T-helper 1 cell treated with Interleukin-12 subunit alpha and Interleukin-12 subunit beta and Interleukin-4 antibody, amounts not matched to agents 30 ng/mL and 1 ng/mL, for 36 hours (primary cell): ENCODE measurements around the gene MTAP. TPM values are rescaled to one million over a fixed set of nuclear protein-coding genes. Genes with fewer than 3 reads are reported as not detected.
"Not testable (repeated sequence)": the region's sequence is repeated elsewhere in the genome, so short reads cannot be mapped to it uniquely, and the experiment has no call there.

Source experiments
- intact Hi-C: fragments of 100-400 bp; cut with micrococcal nuclease; formaldehyde crosslinking; loops from one replicate; pipeline ENCODE4 v1.15.1; 2024
- total RNA-seq: library from RNA; stranded (reverse); gene quantifications from 2 replicates; pipeline ENCODE4 v1.2.3, GENCODE V29; 2022

MTAP gene
- total RNA-seq, 1 donor from 2014 or later: 47.4 TPM

DNA sequence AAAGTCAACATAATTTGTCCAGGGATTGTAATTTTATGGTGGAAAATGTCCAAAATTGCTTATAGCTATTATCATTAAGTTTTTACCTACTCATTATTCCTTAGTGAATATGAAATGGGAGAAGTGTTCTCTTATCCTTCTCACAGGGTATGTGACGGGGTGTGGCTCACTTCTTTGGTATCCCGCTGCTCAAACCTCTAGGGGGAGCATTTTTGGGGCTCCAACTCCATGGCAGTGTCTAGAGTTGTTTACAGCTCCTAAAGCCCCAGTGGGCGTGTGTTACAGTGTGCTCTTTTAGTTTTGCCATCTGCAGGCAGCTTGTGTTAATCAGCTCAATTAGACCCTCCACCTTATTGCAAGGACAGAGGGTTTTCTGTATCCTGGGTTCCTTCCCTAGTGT, 102.3 kb downstream of the MTAP start:
- intact Hi-C loops: no loop called here

DNA sequence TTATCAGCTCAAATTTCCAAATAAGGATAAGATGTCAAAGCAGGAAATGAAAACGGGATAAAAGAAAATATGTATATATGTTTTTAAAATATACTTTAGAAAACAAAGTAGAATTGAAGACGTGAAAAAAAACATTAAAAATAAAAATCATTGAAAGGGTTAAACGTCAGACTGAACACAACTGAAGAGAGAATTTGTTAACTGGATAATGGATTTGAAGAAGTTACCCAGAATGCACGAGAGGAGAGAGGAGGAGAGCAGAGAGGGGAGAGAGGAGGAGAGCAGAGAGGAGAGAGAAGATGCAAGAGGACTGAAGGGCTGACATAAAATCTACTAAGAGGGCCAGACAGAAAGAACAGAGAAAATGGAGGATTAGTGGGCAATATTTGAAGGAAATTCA, 103.8 kb downstream of the MTAP start:
- intact Hi-C loops: no loop called here

DNA sequence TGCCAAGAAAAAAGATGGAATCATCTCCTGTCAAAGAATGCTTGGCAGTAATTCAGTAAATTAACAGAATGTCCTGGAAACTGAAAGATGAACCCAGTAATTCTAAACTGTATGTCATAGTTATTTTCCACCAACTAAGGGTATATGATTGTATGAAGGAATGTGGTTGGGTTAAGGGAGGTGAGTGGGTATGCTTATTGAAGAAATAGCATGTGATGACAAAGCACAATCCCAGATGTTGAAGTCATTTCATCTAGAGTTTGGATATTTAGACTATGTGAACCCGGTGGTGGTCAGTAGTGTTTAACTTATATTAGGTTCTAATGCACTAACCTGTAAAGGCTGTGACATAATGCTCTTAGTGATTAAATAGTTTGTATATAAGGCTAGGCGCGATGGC, 104.4 kb downstream of the MTAP start:
- intact Hi-C loops: no loop called here

GRCh38 chr9:21919377-21920362, 117.2 kb downstream of the MTAP start:
- intact Hi-C loops: loop anchor here (1.0 kb wide), 5 partner anchors 46 to 161 kb away; partner anchors contain the start of genes CDKN2A and CDKN2B-AS1

- intact Hi-C loops: no loop called here
These were observed 121.3 kb downstream of the MTAP start for GRCh38 chr9:21923694-21924093.

DNA sequence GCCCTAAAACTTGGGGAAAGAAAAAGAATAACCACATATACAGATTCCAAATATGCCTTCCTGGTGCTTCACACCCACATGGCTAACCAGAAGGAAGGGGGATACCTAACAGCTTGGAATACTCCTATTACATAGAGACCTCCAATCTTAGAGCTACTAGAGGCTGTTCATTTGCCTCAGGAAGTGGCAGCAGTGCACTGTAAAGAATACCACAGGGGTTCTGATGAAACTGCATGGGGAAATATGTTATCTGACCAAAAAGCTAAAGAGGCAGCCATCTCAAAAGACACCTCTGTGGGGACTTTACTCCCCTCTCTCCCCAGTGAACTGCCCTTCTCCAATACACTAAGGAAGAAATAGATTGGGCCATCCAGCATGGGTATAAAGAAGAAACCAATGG, 125.3 kb downstream of the MTAP start:
- intact Hi-C loops: no loop called here

- intact Hi-C loops: no loop called here
These were observed 129.0 kb downstream of the MTAP start for GRCh38 chr9:21931428-21931827.

- intact Hi-C loops: no loop called here
These were observed 130.8 kb downstream of the MTAP start for GRCh38 chr9:21933281-21933680.

DNA sequence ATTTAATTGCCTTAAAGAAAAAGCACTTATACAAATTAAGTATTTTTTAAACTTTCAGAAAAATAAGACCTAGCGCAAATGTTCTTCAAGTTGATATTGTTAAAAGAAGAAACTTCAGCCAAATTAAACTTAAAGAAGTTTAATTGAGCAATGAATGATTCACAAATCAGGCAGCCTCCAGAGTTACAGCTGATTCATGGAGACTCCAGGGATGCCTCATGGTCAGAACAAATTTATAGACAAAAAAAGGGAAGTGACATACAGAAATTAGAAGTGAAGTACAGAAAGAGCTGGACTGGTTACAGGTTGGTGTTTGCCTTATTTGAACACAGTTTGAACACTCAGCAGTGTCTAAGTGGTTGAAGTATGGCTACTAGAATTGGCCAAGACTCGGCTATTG, 131.4 kb downstream of the MTAP start:
- intact Hi-C loops: no loop called here

DNA sequence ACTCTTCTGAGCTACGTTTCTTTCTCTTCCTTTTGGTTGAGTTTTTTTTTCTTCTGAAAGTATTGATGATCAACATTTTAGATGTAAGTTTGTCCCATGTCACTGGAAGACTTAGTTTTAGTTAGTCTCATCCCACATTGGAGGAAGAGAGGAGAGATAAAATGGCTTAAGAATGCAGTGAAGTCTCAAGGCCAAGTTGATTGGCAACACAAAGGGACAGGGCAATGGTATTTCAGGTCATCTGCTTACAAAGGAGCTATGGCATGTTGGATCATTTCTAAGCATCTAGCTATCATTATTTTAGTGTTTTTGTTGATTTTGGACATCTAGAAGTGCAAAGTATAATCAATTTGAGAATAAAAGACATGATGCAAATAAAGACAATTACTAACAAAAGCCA, 133.2 kb downstream of the MTAP start:
- intact Hi-C loops: no loop called here

- intact Hi-C loops: no loop called here
These were observed 133.7 kb downstream of the MTAP start for GRCh38 chr9:21936161-21936560.

DNA sequence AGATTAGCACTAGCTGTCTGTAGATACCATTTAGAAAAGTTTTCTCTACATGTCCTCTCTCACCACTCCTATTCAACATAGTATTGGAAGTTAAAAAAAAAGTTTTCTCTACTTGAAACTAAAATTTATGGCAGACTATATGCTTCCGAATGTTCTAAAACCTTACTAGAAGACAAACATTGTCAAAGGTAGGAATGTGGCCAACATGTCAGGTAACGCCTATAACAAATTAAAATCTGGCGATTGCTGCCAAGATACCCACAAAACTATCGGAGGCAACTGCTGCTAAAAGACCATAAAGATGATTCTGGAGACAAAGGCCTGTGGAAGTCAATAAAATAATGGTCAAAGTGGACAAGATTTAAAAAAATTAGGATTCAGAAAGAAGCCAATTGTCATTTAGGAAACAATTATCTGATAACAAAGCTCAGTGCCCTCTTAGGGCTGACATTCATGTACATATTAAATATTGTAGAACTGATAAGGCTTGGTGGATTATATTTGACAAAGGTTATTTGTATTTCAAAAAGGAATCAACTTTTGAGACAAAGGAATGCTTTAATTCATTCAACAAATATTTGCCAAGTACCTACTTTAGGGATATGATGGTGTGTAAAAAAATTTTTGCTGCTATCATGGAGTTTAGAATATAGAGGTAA, 139.0 kb downstream of the MTAP start:
- intact Hi-C loops: no loop called here

GRCh38 chr9:21943464-21943863, 141.0 kb downstream of the MTAP start:
- intact Hi-C loops: no loop called here

- intact Hi-C loops: no loop called here
These were observed 143.2 kb downstream of the MTAP start for GRCh38 chr9:21945606-21946005.

- intact Hi-C loops: no loop called here
These were observed 156.4 kb downstream of the MTAP start for GRCh38 chr9:21958833-21959232.

DNA sequence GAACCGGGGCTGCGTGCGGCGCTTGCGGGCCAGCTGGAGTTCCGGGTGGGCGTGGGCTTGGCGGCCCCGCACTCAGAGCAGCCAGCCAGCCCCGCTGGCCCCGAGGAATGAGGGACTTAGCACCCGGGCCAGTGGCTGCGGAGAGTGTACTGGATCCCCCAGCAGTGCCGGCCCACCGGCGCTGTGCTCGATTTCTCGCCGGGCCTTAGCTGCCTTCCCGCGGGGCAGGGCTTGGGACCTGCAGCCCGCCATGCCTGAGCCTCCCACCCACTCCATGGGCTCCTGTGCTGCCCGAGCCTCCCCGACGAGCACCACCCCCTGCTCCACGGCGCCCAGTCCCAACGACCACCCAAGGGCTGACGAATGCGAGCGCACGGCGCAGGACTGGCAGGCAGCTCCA, 156.8 kb downstream of the MTAP start:
- intact Hi-C loops: not testable (repeated sequence)

GRCh38 chr9:21961569-21961968, 159.1 kb downstream of the MTAP start:
- intact Hi-C loops: no loop called here

GRCh38 chr9:21964925-21965385, 162.5 kb downstream of the MTAP start:
- intact Hi-C loops: loop anchor here (1.0 to 5.0 kb wide), 11 partner anchors 10 to 1857 kb away; no protein-coding TSS in a partner anchor

DNA sequence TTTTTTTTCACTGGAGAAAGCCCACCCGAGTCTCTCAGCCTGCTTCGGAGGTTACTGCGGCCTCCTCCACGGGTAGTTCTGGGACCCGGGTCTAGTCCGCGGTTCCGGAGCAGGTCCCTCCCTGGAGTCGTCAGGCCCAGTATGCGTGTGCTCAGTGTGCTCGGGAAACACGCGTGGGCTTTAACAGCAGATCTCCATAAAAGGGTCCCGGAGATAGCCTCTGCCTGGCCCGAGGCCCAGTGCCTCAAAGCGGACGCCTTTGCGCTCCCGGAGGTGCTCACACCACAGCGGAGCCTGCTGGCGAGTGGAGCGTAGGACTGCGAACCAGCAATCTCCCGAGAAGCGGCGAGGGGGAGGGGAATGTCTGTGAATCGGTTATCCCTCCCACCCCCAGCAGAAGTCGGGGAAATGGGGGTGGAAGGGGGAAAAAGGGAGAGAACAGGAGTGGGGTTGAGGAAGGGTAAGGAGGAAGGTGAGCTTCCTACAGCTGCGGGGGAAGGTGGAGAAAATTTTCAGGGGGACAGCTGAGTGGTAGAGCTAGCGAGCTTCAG, 163.0 kb downstream of the MTAP start:
- intact Hi-C loops: loop anchor here (1.0 to 5.0 kb wide), 11 partner anchors 10 to 1857 kb away; no protein-coding TSS in a partner anchor

GRCh38 chr9:21966140-21966851, 163.9 kb downstream of the MTAP start:
- intact Hi-C loops: loop anchor here (2.0 to 5.0 kb wide), 2 partner anchors 481 to 1856 kb away; partner anchors contain the start of gene DMRTA1

DNA sequence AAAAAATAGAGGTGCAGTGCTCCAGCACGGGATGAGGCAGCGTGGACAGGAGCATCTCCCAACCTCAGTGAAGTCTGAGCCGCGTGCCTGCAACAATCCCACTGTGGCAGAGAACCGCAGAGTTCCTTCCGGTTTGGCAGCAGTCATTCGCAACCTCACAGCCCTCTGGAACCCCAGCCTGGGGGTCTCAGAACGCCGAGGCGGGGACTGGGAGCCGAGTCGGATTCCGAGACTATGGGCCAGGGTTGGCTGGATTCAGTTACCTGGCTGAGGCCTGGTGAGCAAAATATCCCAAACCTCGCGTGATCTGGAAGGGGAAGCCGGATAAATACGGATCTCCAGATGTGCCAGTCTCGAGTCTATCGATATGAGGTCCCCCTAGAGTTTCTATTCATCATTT, 164.7 kb downstream of the MTAP start:
- intact Hi-C loops: loop anchor here (2.0 to 5.0 kb wide), 2 partner anchors 480 to 1855 kb away; partner anchors contain the start of gene DMRTA1
